HG03064 (cell line): ENCODE data around the gene NDUFB10.
"Not testable (repeated sequence)": the region's sequence is repeated elsewhere in the genome, so short reads cannot be mapped to it uniquely, and the experiment has no call there.

Experiments
- ATAC-seq: cut with Tn5 transposase; IDR thresholded peaks from one replicate; pipeline ENCODE4 v1.9.1; 2021; ENCODE audit warnings: low read depth; ENCODE audit not compliant: unreplicated experiment

Gene NDUFB10

DNA sequence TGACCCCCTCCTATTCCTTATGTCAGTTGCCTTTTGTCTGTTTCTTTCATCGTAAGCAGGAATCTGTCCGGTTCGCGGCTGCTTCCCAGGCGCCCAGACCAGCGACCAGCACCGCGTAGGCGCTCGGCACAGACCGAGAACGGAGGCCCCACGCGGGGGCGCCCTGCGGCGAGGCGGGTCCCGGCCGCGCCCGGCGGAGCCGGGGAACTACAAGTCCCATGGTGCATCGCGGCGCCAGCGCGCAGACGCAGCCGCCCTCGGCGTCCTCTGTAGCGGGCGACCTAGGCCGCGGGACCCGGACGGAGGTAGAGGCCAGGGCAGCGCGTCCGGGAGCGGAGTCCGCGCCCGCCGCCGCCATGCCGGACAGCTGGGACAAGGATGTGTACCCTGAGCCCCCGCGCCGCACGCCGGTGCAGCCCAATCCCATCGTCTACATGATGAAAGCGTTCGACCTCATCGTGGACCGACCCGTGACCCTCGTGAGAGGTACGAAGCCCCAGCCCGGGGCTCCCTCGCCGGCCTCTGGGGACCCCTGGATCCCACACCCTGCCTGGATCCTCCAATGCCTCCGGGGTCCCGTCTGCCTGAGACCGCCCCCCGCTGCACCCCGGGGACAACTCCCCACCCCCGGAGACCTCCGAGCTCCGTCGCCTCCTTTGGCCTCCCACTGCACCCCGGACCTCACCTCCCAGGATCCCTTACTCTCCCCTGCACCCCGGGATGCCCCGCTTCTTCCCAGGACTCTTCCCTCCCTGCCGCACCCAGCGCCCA, at the start of gene NDUFB10:
TSS of gene NDUFB10 (plus strand) at position 270 of the 771 bp plus-strand sequence. CDS start at position 357, 87 bp downstream.
- ATAC-seq: no peak

DNA sequence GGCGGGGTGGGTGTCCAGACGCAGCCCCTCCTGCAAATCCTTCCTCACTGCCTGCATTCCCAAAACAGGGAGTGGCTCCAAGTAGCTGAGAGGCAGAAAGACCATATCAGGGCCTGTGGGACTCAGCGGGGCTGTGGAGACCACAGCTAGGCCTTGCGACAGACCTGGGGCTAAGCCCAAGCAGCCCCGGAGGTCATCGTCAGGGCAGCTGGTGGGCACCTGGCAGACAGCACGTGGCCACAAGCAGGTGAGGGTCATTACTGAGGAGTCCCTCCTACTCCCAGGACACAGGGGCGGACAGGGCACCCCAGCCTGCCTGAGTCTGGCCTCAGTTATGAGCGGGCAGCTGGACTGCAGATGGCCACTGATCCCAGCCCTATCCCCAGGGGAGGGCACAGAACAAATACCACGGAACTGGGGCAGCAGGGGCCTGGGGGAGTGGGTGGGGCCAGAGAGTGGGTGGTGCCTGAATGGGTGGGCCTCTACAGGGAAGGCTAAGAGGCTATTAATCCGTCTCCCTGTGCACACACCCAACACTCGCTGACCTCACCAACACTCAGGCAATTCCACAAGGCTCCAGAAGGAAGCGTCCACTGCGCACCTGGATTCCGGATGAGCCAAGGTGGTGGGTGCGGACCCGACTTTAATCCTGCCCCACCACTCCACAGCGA, 49.6 kb upstream of the NDUFB10 start:
- ATAC-seq: no peak

DNA sequence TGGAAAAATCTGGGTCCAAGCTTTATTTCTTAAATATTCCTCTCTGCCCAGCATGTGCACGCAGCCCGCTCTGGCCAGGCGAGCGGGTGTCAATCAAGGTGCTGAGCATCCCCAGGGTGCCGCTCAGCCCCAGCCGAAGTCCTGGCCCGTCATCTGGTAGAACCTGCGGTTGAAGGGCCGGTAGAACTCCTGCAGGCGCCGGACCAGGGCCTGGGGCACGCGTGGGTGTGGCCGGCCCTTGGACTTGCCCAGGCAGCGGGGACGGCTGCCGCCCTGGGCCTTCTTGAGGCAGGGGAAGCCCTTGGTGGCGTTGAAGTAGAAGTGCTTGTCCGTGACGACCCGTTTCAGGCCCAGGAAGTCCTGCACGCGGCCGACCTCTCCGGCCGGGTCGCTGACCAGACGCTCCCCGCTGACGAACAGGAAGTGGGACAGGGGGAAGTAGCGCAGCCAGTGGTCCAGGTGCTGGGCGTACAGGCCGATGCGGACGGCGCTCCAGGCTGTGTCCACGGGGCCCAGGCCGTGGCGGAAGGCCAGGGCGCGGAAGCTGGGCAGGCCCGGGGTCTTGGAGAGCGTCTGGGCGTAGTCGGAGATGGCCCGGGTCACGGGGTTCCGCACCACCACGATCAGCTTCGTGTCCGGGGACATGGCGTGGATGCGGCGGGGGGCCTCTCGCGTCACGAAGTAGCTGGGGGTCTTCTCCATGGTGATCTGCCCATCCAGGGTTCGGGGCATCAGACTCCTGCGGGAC, 47.7 kb upstream of the NDUFB10 start:
- no peak for ATAC-seq

DNA sequence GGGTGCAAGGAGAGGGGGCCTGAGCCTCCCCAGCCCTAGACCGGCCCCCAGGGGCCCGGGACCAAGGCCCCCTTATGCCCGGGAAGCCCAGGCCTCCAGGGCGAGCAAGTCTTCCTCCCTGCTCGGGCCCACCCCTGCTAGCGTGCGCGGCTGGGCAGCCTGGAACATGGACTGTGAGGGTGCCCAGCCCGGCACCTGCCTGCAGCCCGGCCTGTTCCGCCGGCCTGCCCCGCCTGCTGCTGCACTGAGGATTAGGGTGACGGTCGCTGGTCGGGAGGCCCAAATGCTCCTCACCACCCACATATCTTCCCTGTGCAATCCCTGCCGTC, 47.2 kb upstream of the NDUFB10 start:
- no peak for ATAC-seq

DNA sequence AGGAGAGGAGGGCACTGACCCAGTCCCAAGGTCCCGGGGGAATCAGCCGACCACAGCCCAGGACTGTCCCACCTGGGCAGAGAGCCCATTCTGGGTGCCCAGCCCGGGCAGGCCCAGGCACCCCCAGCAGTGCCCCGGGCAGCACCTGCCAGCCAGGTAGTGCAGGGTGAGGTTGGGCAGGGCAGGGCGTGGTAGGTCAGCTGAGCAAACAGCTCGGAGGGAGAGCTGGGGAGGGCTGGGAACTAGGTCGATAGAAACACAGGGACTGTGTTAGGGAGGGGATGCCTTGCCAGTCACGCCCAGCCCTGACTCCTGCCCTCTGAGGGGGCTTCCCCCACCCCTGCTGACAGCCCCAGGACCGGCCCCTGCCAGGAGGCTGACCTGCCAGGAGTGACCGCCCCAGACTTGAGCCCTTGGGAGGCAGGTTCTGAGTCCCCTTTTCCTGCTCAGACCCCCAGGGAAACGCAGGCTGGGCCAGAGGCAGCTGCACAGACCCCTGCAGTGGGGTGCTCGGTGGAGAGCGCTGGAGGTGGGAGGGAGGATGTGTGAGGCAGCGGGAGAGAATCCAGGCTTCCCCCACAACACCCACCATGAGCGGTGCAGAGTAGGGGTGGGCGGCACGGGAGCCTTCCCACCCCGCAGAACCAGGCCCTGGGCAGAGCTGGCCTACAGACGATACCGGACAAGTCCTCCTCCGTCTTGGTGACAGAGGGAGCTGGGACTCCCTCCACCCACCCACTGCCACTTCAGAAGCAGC, 45.8 kb upstream of the NDUFB10 start:
- no peak for ATAC-seq

DNA sequence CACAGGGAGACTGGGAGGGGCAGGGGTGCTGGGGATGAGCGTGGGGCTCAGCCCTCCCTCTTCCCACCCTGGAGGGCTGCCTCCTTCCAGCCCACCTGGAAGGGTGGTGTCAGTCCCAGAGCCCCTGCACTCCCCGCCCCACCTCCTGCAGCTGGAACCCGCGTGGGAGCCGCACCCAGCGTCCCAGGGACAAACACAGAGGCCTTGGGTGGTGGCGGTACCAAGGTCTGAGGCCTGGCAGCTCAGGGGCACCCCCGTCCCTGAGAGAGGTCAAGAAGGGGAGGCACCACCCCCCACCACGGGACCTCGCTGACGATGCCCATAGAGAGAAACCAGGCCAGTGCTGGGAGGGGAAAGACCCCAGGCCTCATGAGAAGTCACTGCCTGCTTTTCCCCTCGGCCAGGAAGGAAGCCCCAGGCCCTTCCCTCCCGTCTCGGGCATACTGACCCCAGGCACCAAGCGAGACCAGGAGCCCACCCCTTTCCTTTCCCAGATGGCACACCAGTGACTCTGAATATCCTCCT, 45.2 kb upstream of the NDUFB10 start:
- ATAC-seq: no peak

DNA sequence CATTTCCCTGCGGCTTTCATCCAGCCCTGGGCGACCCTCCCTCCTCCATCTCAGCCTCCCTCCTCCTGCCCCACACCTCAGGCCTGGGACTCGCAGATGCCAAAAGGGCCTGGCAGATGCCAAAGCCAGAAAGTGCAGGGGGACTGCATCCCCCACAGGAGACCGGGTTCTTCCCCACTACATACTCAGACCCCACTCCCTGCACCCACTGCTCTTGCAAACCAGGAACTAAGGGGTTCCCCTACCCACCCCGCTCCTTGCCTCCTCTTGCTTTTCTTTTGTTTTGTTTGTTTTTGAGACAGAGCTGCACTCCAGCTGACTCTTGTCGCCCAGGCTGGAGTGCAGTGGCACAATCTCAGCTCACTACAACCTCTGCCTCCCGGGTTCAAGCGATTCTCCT, 44.4 kb upstream of the NDUFB10 start:
- ATAC-seq: no peak

DNA sequence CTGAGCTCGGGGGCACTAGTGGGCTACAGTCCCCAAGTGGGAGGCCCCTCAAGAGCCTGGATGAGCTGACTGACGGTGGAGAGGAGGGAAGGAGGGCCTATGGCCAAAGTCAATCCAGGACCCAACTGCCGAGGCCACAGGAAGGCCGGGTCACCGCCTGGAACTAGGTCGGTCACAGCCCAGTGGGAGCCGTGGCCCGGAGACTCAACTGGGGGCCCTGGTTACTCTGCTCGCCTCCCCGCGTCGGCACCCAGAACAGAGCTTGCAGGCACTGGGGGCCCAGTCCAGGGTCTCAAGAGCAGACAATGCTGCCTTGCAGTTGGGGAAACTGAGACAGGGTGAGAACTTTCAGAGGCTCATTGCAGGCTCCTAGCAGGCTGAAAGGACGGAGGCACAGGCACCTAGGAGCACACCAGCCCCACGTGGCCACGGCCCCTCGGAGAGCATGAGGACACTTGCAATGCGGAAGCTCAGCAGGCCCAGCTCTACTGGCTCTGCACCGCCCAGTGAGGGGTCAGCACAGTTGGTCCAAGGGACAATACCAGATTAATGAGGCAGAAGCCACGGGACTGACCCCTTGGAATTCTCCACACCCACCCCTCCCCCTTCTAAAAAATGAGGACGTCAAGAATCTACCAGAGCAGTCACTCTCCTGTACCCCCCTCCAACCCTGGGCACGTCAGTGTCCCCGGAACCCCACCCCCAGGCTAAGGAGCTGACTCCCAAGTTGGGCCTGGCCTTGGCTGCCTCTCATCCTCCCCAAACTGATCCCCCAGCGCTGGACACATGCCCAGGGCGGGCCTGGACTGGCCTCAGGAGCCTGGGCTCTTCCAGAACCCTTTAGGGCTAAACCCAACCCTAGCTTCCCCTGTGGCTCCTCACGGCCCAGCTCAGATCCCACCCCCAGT, 43.4 kb upstream of the NDUFB10 start:
- no peak for ATAC-seq

DNA sequence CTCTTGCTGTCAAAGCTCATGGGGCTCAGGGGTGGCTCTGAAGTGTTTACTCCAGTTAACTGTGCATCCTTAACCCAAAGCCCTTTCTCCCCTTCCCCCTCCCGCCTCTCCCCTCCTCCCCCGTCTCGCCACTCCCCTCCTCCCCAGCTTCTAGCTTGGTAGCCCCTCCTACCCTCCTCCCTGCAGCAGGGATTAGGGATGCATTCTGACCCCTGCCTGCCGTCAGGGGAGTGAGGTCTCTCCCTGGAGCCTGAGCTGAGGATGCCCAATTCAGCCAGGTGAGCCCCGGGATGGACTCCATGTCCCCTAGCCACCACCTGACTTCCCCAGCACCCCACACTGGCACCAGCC, 42.7 kb upstream of the NDUFB10 start:
- ATAC-seq: no peak

DNA sequence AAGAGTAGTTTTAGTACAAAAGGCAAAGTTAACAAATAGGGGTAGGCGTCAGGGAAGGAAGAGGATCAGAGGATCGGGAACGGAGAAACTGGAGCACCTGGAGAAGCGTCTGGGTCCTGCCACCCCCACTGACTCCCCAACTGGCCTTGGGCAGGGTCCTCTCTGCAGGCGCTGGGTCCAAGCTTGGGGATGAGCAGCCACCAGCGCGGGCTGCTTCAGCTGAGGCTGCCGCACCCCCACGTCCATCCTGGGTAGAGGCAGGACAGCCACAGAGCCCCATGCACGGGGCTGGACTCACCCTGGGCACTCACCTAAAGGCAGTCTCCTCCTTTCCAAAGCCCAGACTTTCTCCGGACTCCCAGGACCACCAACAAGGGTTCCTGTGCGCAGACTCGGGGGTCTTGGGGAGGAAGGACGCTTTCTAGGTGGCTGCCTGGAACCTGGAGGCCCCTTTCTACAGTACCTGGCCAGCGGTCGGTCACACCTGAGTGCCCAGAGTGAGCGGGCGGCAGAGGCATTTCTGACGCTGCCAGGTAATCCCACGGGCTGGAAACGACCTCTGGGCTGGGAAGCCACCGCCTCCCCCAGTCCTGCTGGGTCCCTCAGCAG, 42.2 kb upstream of the NDUFB10 start:
- no peak for ATAC-seq

DNA sequence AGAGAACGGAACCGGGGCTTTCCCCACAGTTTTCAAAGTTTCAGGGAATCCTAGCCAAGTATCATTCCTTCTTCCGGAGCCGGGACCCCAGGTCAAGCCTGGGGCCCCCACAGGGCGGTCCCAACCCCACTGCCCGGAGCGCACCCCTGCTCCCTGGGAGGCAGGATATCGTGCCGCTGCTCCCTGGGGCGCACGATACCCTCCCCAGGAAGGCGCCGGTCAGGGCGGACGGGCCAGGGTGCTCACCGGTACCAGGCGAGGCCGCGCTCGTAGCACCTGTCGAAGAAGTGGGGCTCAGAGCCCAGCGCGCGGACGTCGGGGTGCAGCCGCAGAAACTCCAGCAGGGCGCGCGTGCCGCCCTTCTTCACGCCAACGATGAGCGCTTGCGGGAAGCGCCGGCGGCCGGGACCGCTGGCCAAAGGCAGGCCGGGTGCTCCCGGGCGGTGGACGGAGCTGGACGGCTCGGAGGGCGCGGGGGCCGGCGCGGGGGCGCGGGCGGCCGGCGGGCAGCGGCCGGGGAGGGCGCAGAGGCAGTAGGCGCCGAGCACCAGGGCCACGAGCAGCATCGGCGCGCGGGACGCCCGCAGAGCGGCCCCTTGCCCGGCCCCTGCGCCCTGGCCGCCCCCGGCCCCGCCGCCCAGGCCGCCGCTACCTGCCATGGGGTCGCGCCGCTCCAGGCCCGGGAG, 41.5 kb upstream of the NDUFB10 start:
- no peak for ATAC-seq

DNA sequence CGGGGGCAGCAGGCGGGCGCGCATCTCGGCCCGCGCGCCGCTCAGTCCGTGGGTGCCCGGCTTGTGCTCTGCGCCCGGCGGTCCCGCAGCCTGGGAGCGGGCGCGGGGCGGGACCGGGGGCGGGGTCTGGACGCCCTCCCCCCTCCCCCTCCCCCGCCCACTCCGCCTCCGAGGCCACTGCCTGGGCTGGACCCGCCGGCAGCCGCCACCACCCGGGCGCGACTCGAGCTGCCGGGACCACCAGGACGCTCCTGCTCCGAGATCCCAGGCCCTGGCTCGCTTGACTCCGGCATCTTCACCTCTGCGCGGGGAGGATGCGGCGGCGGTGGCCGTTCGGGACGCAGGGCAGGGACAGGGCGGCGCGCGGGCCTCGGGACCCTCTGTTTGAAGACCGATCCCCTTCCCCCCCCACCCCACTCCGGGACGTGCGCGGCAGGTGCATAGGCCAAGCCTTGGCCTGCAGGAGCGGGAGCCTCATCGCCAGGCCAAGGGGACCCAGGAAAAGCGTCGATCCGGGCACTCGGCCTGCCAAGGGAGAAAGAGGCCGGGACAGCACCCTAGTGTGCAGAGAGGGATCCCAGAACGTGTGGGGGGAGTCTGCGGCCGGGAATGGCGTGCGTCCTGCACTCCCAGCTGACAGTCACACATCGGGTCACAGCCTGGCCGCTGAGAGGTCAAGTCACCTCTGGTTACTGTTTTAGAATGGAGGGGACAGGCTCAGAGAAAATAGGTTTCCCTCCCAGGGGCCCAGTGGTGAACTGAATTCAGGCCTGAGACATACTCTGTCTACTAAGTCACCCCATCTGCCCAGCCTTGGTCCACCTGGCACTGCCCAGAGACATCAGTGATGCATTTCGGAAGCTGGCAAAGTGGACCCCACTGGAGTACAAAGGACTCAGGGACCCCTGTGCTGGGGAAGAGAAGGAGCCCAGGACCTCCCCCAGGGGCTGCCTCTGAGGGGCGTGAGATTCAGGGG, 40.7 kb upstream of the NDUFB10 start, which contains the start of gene HS3ST6:
TSS of gene HS3ST6 (minus strand) at position 65 of the 976 bp plus-strand sequence. CDS start 92 bp downstream, outside the sequence.
- no peak for ATAC-seq

DNA sequence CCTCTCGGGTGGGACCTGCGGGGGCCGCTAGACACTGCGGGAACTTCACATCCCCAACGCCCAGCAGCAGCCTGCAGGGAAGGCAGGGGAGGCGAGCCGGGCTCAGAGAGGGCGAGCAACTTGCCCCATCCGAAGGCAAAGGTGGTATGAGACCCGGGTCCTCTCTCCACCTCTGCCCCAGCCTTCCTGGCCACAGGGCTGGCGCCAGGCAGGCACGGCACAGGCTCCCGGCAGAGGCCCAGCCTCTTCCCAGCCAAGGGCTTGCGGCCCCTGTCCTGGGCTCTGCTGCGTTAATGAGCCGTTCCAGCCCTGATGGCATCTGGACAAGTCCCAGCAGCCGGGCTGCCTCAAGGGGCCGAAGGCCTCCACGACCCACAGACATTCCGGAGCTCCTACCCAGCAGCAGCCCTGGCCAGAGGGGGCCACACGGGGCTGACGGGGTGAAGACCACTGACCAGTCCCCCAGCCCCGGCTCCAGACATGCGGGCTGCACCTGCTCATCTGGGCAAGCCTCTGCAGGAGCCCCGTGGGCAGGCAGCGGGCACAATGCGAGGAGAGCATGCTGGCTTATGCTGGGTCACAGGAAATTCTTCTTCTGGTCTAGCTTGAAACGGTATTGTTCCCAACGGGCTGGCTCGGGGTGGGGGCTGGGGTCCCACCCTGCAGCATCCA, 39.9 kb upstream of the NDUFB10 start:
- no peak for ATAC-seq

DNA sequence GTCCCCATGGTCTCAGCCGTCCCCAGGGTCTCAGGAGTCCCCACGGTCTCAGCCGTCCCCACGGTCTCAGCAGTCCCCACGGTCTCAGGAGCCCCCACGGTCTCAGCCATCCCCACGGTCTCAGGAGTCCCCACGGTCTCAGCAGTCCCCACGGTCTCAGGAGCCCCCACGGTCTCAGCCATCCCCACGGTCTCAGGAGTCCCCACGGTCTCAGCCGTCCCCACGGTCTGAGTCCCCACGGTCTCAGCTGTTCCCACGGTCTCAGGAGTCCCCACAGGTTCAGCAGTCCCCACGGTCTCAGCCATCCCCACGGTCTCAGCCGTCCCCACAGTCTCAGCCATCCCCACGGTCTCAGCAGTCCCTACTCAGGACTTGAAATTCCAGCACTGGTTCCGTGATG, 39.2 kb upstream of the NDUFB10 start:
- ATAC-seq: not testable (repeated sequence)

DNA sequence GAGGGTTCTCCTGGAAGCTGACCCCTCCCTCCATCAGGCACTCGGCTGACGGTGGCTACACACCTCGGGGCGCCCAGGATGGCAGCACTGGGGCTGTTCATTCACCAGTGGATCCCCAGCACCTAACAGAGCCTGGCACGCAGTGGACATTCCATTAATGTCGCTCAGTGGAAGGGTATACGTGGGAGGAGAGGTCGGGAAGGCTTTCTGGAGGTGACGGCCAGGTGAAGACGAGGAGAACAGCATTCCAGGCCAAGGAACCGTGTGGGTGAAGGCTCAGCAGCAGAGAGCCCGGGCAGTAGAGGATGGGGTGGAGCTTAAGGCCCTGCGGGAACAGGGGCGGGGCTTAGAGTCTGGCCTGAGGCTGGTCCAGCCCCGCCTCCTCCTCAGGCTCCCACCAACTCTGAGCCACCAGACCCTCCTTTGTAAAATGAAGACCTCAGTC, 38.6 kb upstream of the NDUFB10 start:
- ATAC-seq: no peak

DNA sequence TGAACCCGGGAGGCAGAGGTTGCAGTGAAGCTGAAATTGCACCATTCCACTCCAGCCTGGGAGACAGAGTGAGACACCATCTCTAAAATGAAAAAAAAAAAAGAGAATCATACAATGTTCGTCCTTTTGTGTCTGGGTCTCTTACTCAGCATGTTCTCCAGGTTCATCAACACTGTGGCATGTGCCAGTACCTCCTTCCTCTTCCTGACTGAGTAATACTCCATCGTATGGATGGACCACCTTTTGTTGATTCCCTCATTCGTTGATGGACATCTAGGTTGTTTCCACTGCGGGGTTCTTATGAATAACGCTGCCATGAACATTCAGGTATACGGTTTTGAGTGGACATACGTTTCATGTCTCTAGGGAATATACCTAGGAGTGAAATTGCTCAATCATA, 37.0 kb upstream of the NDUFB10 start:
- ATAC-seq: no peak
